DND-41 (cell line): ENCODE measurements around the gene CDC26.

Source experiments
- ATAC-seq: fragments of 200-7000 bp; cut with Tn5 transposase; 3 replicates; pipeline ENCODE4 v1.9.1; 2021; ENCODE audit warnings: low read depth; ENCODE audit not compliant: insufficient read depth
- DNase-seq: peaks from one replicate; pipeline ENCODE4 v3.0.0-alpha.2; 2020
- H2AFZ ChIP-seq: 2 replicates; pipeline ENCODE4 v1.6.0; 2012; ENCODE audit warnings: low read depth, low read length
- H3K27ac ChIP-seq: 2 replicates; pipeline ENCODE4 v1.5.1; 2012; ENCODE audit warnings: low read length, inconsistent platforms
- H3K27me3 ChIP-seq: fragments of 200-600 bp; sonication (generic); 2 replicates; pipeline ENCODE4 v1.6.0; 2012; ENCODE audit warnings: low read length, mild to moderate bottlenecking, inconsistent platforms; ENCODE audit not compliant: insufficient read depth, poor library complexity
- H3K36me3 ChIP-seq: 2 replicates; pipeline ENCODE4 v1.5.1; 2012; ENCODE audit warnings: low read length, inconsistent platforms; ENCODE audit not compliant: insufficient read depth
- H3K4me1 ChIP-seq: 2 replicates; pipeline ENCODE4 v1.5.1; 2012; ENCODE audit warnings: mild to moderate bottlenecking, low read length; ENCODE audit not compliant: insufficient read depth
- H3K4me2 ChIP-seq: 2 replicates; pipeline ENCODE4 v1.6.0; 2012; ENCODE audit warnings: mild to moderate bottlenecking, moderate library complexity, low read length, inconsistent platforms; ENCODE audit not compliant: insufficient read depth
- H3K4me3 ChIP-seq, 2 experiments: fragments of 200-600 bp in 1 of 2; shearing (Covaris generic) in 1 of 2; 2 replicates each; pipeline ENCODE4 v1.5.1; 2012 to 2016; ENCODE audit warnings: inconsistent platforms in 2 of 2, low read length in 2 of 2, mild to moderate bottlenecking in 2 of 2, low read depth in 1 of 2, moderate library complexity in 1 of 2
- H3K79me2 ChIP-seq: 2 replicates; pipeline ENCODE4 v1.6.0; 2012; ENCODE audit warnings: low read length, inconsistent platforms; ENCODE audit not compliant: insufficient read depth
- H3K9ac ChIP-seq: 2 replicates; pipeline ENCODE4 v1.6.0; 2012; ENCODE audit warnings: low read depth, mild to moderate bottlenecking, inconsistent platforms, low read length, moderate library complexity
- H3K9me3 ChIP-seq: 2 replicates; pipeline ENCODE4 v1.5.1; 2012; ENCODE audit warnings: low read length, moderate library complexity, mild to moderate bottlenecking, inconsistent platforms; ENCODE audit not compliant: insufficient read depth, severe bottlenecking
- H4K20me1 ChIP-seq: 2 replicates; pipeline ENCODE4 v1.6.0; 2012; ENCODE audit warnings: low read length; ENCODE audit not compliant: insufficient read depth
- CTCF ChIP-seq: IDR thresholded peaks from 2 replicates; pipeline ENCODE4 v1.5.1; 2012; ENCODE audit warnings: borderline replicate concordance, low read length, moderate library complexity, mild to moderate bottlenecking; ENCODE audit not compliant: poor library complexity, severe bottlenecking; ENCODE audit errors: extremely low read depth
- EZH2 ChIP-seq: IDR thresholded peaks from 3 replicates; pipeline ENCODE4 v1.6.1; 2012; ENCODE audit warnings: borderline replicate concordance, low read depth, mild to moderate bottlenecking, moderate library complexity, low read length, inconsistent platforms; ENCODE audit not compliant: severe bottlenecking

CDC26 gene

GRCh38 chr9:113301548-113301947 lies 26.2 kb upstream of the CDC26 start:
- Histone ChIP-seq H3K36me3 (no peaks in the 10 kb centered on the region), H3K9me3 (no peaks in the 10 kb centered on the region), H3K27ac (no peak overlapping the region), H3K27me3 (no peaks in the 10 kb centered on the region), H3K4me1 (no peaks in the 10 kb centered on the region), H4K20me1 (no peaks in the 10 kb centered on the region), H3K4me2 (no peak overlapping the region), H3K79me2 (no peaks in the 10 kb centered on the region), H3K4me3 (no peak overlapping the region), H3K9ac (no peak overlapping the region), H2AFZ (no peak overlapping the region)
- DNase-seq, result no peak
- TF ChIP-seq CTCF (no peak), EZH2 (no peak)
- ATAC-seq, result no peak

GRCh38 chr9:113299800-113300292 lies 24.5 kb upstream of the CDC26 start:
- no peaks in the 10 kb centered on the region for H3K9me3 ChIP-seq
- H3K4me1 ChIP-seq, result no peaks in the 10 kb centered on the region
- H3K79me2 ChIP-seq, result no peaks in the 10 kb centered on the region
- H3K36me3 ChIP-seq, result no peaks in the 10 kb centered on the region
- no peaks in the 10 kb centered on the region for H4K20me1 ChIP-seq
- ATAC-seq (no peak), DNase-seq (no peak)
- H3K4me2 ChIP-seq, result no peak overlapping the region
- no peak overlapping the region for H2AFZ ChIP-seq
- H3K9ac ChIP-seq, result no peak overlapping the region
- H3K4me3 ChIP-seq, result no peak overlapping the region
- no peak overlapping the region for H3K27ac ChIP-seq
- no peaks in the 10 kb centered on the region for H3K27me3 ChIP-seq
- TF ChIP-seq EZH2, result no peak
- TF ChIP-seq CTCF, result no peak

GRCh38 chr9:113298924-113299770 lies 23.8 kb upstream of the CDC26 start:
- Histone ChIP-seq H3K9me3 (no peaks in the 10 kb centered on the region), H3K4me2 (no peak overlapping the region), H3K4me3 (no peak overlapping the region), H4K20me1 (no peaks in the 10 kb centered on the region), H3K27me3 (no peaks in the 10 kb centered on the region), H3K4me1 (no peaks in the 10 kb centered on the region), H3K9ac (no peak overlapping the region), H3K79me2 (no peaks in the 10 kb centered on the region), H2AFZ (no peak overlapping the region), H3K27ac (no peak overlapping the region), H3K36me3 (no peaks in the 10 kb centered on the region)
- TF ChIP-seq CTCF (no peak), EZH2 (no peak)
- no peak for ATAC-seq
- no peak for DNase-seq

GRCh38 chr9:113298311-113298710 lies 22.9 kb upstream of the CDC26 start:
- H3K9ac ChIP-seq, result no peak overlapping the region
- H2AFZ ChIP-seq, result no peak overlapping the region
- H3K4me2 ChIP-seq, result no peak overlapping the region
- H3K4me3 ChIP-seq, result no peak overlapping the region
- no peak for DNase-seq
- no peaks in the 10 kb centered on the region for H4K20me1 ChIP-seq
- no peaks in the 10 kb centered on the region for H3K79me2 ChIP-seq
- ATAC-seq, result no peak
- H3K9me3 ChIP-seq, result no peaks in the 10 kb centered on the region
- no peak overlapping the region for H3K27ac ChIP-seq
- no peaks in the 10 kb centered on the region for H3K27me3 ChIP-seq
- TF ChIP-seq CTCF (no peak), EZH2 (no peak)
- H3K4me1 ChIP-seq, result no peaks in the 10 kb centered on the region
- peaks cover 3% of the 10 kb centered on the region; the same call in 1 of the 2 replicates for H3K36me3 ChIP-seq
